Kidney (tissue), 14 donors: ENCODE data around the gene PRPS2. TPM values are rescaled to one million over a fixed set of nuclear protein-coding genes. Genes with fewer than 3 reads are reported as not detected.

ENCODE experiments used
- DNase-seq, 5 donors: peaks; one replicate each; pipeline ENCODE4 v3.0.0-alpha.2; 2013 to 2020
- FAIRE-seq: peaks from 2 replicates; lab custom pipeline; 2012; peaks lifted over from hg19 to GRCh38; lab: Jason Lieb, UNC
- H3K27ac ChIP-seq, 2 donors: one replicate each; pipeline ENCODE4 v1.7.0; 2013; ENCODE audit warnings: low read depth in 2 of 2, low read length in 2 of 2, inconsistent platforms in 1 of 2
- H3K27me3 ChIP-seq: one replicate; pipeline ENCODE4 v1.7.1; 2013; ENCODE audit warnings: low read length, inconsistent platforms; ENCODE audit not compliant: control insufficient read depth, insufficient read depth
- H3K36me3 ChIP-seq, 3 donors: one replicate each; pipeline versions ENCODE4 v1.7.0 to v1.7.1; 2013; ENCODE audit warnings: low read length in 3 of 3, control low read depth in 1 of 3, inconsistent platforms in 1 of 3; ENCODE audit not compliant: insufficient read depth in 3 of 3, control insufficient read depth in 2 of 3
- H3K4me1 ChIP-seq, 3 donors: one replicate each; pipeline versions ENCODE4 v1.7.0 to v1.7.1; 2013; ENCODE audit warnings: low read length in 3 of 3, inconsistent platforms in 1 of 3, low read depth in 1 of 3; ENCODE audit not compliant: control insufficient read depth in 2 of 3, insufficient read depth in 2 of 3
- H3K4me3 ChIP-seq, 3 donors: one replicate each; pipeline versions ENCODE4 v1.7.0 to v1.8.1; 2013; ENCODE audit warnings: low read length in 3 of 3, control low read depth in 1 of 3, inconsistent platforms in 1 of 3
- H3K9ac ChIP-seq, 3 donors: one replicate each; pipeline versions ENCODE4 v1.7.0 to v1.7.1; 2013; ENCODE audit warnings: low read length in 3 of 3, control low read depth in 1 of 3, inconsistent platforms in 1 of 3
- H3K9me3 ChIP-seq, 3 donors: one replicate each; pipeline versions ENCODE4 v1.7.0 to v1.7.1; 2013; ENCODE audit warnings: low read length in 3 of 3, control low read depth in 1 of 3, inconsistent platforms in 1 of 3; ENCODE audit not compliant: control insufficient read depth in 2 of 3, insufficient read depth in 1 of 3
- CTCF ChIP-seq: IDR thresholded peaks from 3 replicates; pipeline ENCODE4 v1.5.1; 2012; ENCODE audit warnings: mild to moderate bottlenecking, moderate library complexity, borderline replicate concordance; ENCODE audit not compliant: insufficient read depth; ENCODE audit errors: extremely low read depth
- intact Hi-C: fragments of 100-400 bp; cut with DNase I; formaldehyde crosslinking; loops from one replicate; pipeline ENCODE4 v1.11.1; 2022
- polyA plus RNA-seq: library from polyadenylated mRNA; stranded (reverse); fragments of 350-450 nt; fragmentation: Illumina TruSeq; extraction: RNeasy Lipid Tissue Mini Kit (QIAGEN cat#74804); gene quantifications from one replicate; pipeline ENCODE4 v1.2.3, GENCODE V29; 2014; ENCODE audit warnings: low read depth, low replicate concordance; ENCODE audit not compliant: insufficient read depth
- total RNA-seq: library from RNA; stranded (reverse); fragmentation: NEBNext Ultra II Directional; extraction: Animal tissue kit (Norgen Biotek cat#: 25700); gene quantifications from one replicate; pipeline ENCODE4 v1.2.1, GENCODE V29; 2021
- donor health status: control.
- donor health status: control.
- donor health status: control.
- donor health status: control.
- donor health status: control.
- donor health status: DM: yes; HTN: yes; CAD: no.
- donor health status: Normal renal cell carcinoma (clear cell type).

Gene PRPS2
- total and polyA plus RNA-seq, 2 donors from 2014 or later = 36.1 to 38.4 TPM

DNA sequence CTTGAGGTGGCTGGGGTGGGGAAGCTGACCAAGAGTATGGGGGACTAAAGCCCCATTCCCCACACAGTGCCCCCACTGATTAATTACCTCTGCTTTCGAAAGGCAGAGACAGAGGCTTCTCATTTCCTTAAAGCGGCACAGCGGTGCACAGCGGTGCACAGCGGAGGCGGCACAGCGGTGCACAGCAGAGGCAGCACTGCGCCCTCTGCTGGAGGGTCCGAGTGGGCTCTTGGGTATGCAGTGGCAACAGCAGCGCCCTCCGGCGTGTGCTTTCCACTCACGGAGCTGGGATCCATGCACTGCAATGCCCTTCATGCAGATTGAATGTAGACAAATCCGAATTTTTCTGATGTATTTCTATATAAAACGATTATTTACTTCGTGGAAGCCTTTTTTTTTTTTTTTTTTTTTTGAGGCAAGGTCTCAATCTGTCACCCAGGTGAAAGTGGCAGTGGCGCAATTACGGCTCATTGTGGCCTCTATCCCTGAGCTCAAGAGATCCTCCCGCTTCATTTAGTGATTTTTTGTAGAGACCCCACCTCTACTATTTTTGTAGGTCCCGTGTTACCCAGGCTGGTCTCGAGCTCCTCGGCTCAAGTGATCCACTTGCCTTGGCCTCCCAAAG is 19.7 kb upstream of the PRPS2 start:
- no peaks in the 10 kb centered on the region for H3K9me3 ChIP-seq
- peak; percentile 22 for TF ChIP-seq CTCF
- no peaks in the 10 kb centered on the region for H3K4me1 ChIP-seq
- intact Hi-C loops = no loop called here
- DNase-seq = peak in 4 of 5 donors; percentile 20 to 49 (median 38)
- no peaks in the 10 kb centered on the region for H3K36me3 ChIP-seq
- H3K9ac ChIP-seq = no peak overlapping the region
- H3K27me3 ChIP-seq = peaks cover 6% of the 10 kb centered on the region
- H3K27ac ChIP-seq = no peak overlapping the region
- FAIRE-seq = no peak
- H3K4me3 ChIP-seq = no peak overlapping the region

DNA sequence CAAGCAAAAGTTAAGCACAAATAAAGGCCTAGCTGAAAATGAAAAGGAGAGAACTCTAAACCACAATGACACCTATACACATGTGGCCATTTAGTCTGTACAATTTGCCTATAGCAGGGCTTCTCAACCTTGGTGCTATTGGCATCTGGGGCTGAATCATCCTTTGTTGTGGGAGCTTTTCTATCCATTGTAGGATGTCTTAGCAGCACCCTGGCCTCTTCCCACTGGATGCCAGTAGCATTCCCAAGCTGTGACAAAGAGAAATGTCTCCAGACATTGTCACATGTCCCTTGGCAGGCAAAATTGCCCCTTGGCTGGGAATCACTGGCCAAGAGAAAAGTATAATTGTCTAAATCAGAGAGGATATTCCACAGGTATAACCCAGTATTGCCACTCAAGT is 13.5 kb upstream of the PRPS2 start:
- Histone ChIP-seq H3K27me3 (peaks cover 3% of the 10 kb centered on the region), H3K9ac (no peak overlapping the region), H3K36me3 (no peaks in the 10 kb centered on the region), H3K9me3 (no peaks in the 10 kb centered on the region), H3K4me1 (no peaks in the 10 kb centered on the region), H3K4me3 (no peak overlapping the region), H3K27ac (no peak overlapping the region)
- intact Hi-C loops = no loop called here
- FAIRE-seq (no peak), DNase-seq (no peak)
- no peak for TF ChIP-seq CTCF

DNA sequence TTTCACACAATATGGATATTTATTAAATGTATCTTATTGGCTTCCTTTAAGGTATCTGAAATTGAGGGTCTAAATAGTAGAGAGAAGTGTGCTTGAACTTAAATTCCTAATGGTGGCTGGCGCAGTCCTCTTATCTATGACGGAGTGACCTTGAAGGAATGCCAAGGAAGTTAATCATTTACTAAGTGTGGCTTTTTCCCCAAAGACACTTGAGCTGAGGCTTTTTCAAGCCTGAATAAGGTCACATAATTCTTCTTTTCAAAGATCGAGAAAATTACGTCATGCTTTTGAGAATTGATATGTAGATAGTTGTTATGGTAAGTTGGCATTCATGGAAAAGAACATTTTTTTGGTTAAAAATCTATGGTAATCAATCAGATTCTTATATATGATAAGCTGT is 11.7 kb upstream of the PRPS2 start:
- H3K36me3 ChIP-seq = no peaks in the 10 kb centered on the region
- FAIRE-seq = peak; percentile 90
- peak in 2 of 5 donors; percentile 34 to 59 for DNase-seq
- H3K4me3 ChIP-seq = no peak overlapping the region
- intact Hi-C loops = no loop called here
- no peak for TF ChIP-seq CTCF
- H3K4me1 ChIP-seq = no peaks in the 10 kb centered on the region
- H3K27me3 ChIP-seq = no peaks in the 10 kb centered on the region
- H3K9me3 ChIP-seq = no peaks in the 10 kb centered on the region
- H3K9ac ChIP-seq = no peak overlapping the region
- H3K27ac ChIP-seq = no peak overlapping the region

DNA sequence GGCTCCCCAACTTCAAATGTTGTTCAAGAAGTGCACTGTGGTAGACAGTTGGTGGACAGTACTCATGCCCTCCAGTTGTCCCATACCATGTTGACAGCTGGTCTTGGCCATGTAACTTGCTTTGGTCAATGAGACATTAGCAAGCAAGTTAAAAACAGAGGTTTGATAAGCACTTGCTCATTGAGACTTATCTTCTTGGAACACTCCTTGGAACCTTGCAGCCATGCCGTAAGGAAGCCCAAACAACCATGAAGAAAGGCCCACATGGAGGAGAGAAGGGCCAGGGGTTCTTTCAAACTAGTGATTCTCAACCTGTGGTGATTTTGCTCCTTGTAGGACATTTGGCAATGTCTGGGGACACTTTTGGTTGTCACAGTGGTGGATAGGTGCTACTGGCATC is 2.6 kb upstream of the PRPS2 start:
- Histone ChIP-seq H3K9ac (no peak overlapping the region), H3K36me3 (no peaks in the 10 kb centered on the region), H3K27me3 (no peaks in the 10 kb centered on the region), H3K9me3 (no peaks in the 10 kb centered on the region), H3K4me1 (peaks cover 0 to 3% (median 0%) of the 10 kb centered on the region in 3 donors), H3K4me3 (no peak overlapping the region), H3K27ac (no peak overlapping the region)
- TF ChIP-seq CTCF = no peak
- intact Hi-C loops = no loop called here
- no peak for DNase-seq
- no peak for FAIRE-seq
